MCF 10A (cell line): ENCODE data around the gene PCBP2. TPM values are rescaled to one million over a fixed set of nuclear protein-coding genes. Genes with fewer than 3 reads are reported as not detected.
A peak's percentile ranks its signal among the peaks of the same experiment; 100 is the strongest.

Source experiments
- BruUV-seq: library from RNA; stranded (reverse); fragments of 400-500 nt; replicated peaks from 2 replicates; lab custom pipeline; 2021; lab: Mats Ljungman, UMichigan
- CTCF ChIA-PET: fragments of 300-600 bp; sonication (Branson Sonifier 250); formaldehyde crosslinking; extraction: SDS; loops from one replicate; lab custom pipeline; 2021; ENCODE audit warnings: antibody characterized with exemption, inconsistent platforms; lab: Yijun Ruan, JAX
- POLR2A ChIA-PET: fragments of 300-600, 350-650 bp; sonication (Branson Sonifier 250); formaldehyde crosslinking; extraction: SDS; loops from one replicate; lab custom pipeline; 2020; ENCODE audit warnings: antibody characterized with exemption, inconsistent platforms; lab: Yijun Ruan, JAX
- DNase-seq: peaks from one replicate; pipeline ENCODE4 v3.0.0-alpha.2; 2018; ENCODE audit not compliant: unreplicated experiment
- H3K27ac Mint-ChIP-seq: one replicate; pipeline ENCODE4 v1.8.0; 2022; ENCODE audit warnings: mild to moderate bottlenecking, low read depth, mixed read lengths; ENCODE audit not compliant: unreplicated experiment
- H3K27me3 Mint-ChIP-seq: one replicate; pipeline ENCODE4 v1.8.0; 2022; ENCODE audit warnings: mixed read lengths; ENCODE audit not compliant: insufficient read depth, unreplicated experiment
- H3K36me3 Mint-ChIP-seq: one replicate; pipeline ENCODE4 v1.8.0; 2022; ENCODE audit warnings: mild to moderate bottlenecking, moderate library complexity, mixed read lengths; ENCODE audit not compliant: insufficient read depth, unreplicated experiment
- H3K4me1 Mint-ChIP-seq: one replicate; pipeline ENCODE4 v1.8.0; 2022; ENCODE audit warnings: mixed read lengths; ENCODE audit not compliant: insufficient read depth, unreplicated experiment
- H3K4me3 Mint-ChIP-seq: one replicate; pipeline ENCODE4 v1.8.0; 2022; ENCODE audit warnings: mild to moderate bottlenecking, moderate library complexity, mixed read lengths; ENCODE audit not compliant: unreplicated experiment
- H3K9me3 Mint-ChIP-seq: one replicate; pipeline ENCODE4 v1.8.0; 2022; ENCODE audit warnings: mixed read lengths; ENCODE audit not compliant: unreplicated experiment
- intact Hi-C: fragments of 100-400 bp; cut with micrococcal nuclease; formaldehyde crosslinking; loops from 2 replicates; pipeline ENCODE4 v1.14.1; 2022
- total RNA-seq: library from RNA; stranded (reverse); gene quantifications from 2 replicates; pipeline ENCODE4 v1.2.3, GENCODE V29; 2022
- TF ChIP-seq, protein P1 (sequence below): fragments of 200-600 bp; IDR thresholded peaks from one replicate; pipeline ENCODE4 v1.8.0; 2022; ENCODE audit warnings: antibody characterized with exemption, mild to moderate bottlenecking; ENCODE audit not compliant: unreplicated experiment

Gene PCBP2
- total RNA-seq, 1 experiment from 2014 or later = 1,037 TPM

DNA sequence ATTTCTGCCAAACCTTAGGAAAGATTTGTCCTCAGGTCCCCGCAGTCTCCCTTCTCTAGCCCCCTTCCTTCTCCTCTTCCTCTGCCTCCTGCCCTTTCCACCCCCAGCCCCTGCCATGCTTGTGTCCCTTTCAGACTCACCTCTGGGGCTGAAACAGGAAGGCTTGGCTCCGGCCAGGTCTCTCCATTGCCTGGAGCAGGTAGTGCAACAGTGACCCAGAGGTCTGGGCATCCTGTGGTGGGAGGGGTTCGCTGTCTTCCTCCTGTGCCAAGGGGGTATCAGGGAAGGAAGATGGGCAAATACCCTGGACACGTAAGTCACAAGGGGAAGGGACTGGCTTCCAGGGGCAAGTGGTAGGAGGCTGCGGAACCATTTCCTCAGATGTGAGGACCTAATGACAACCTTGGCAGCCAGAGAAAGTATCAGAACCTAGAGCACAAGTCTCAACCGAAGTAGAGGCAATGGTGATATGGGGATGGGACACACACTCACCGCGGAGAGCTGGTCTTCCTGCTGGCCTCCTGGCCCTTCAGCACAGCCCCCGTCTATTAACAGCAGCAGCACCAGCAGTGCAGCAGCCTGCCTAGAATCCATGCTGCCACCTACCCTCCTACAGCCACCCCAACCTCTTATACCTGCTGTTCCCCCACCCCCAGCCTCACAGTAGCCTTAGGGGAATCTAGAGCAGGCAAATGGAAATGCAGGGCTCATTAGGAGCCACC is 55.1 kb downstream of the PCBP2 start, which contains the start of gene NPFF:
TSS of gene NPFF (minus strand) at position 604 of the 722 bp plus-strand sequence. CDS start at position 594, 10 bp downstream.
- TF ChIP-seq, protein P1, sequence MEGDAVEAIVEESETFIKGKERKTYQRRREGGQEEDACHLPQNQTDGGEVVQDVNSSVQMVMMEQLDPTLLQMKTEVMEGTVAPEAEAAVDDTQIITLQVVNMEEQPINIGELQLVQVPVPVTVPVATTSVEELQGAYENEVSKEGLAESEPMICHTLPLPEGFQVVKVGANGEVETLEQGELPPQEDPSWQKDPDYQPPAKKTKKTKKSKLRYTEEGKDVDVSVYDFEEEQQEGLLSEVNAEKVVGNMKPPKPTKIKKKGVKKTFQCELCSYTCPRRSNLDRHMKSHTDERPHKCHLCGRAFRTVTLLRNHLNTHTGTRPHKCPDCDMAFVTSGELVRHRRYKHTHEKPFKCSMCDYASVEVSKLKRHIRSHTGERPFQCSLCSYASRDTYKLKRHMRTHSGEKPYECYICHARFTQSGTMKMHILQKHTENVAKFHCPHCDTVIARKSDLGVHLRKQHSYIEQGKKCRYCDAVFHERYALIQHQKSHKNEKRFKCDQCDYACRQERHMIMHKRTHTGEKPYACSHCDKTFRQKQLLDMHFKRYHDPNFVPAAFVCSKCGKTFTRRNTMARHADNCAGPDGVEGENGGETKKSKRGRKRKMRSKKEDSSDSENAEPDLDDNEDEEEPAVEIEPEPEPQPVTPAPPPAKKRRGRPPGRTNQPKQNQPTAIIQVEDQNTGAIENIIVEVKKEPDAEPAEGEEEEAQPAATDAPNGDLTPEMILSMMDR = no peak
- no peak within 1 kb of the TSS for H3K4me3 Mint-ChIP-seq
- intact Hi-C loops = no loop called here
- no TSS peak for BruUV-seq
- DNase-seq = no peak
- H3K4me1 Mint-ChIP-seq = peaks cover 9% of the 10 kb centered on the region
- no peaks in the 10 kb centered on the region for H3K27me3 Mint-ChIP-seq
- POLR2A ChIA-PET = interaction anchor here (0.5 kb wide), 1 partner anchor 64 kb away, joined by 3 read pairs; no protein-coding TSS in a partner anchor
- CTCF ChIA-PET = interaction anchor here (0.5 to 3.1 kb wide), 8 partner anchors 8 to 460 kb away, joined by 3 to 23 read pairs (median 7); partner anchors contain the start of gene SP7
- H3K9me3 Mint-ChIP-seq = no peaks in the 10 kb centered on the region
- peaks cover 65% of the 10 kb centered on the region for H3K36me3 Mint-ChIP-seq
- no peak within 1 kb of the TSS for H3K27ac Mint-ChIP-seq

DNA sequence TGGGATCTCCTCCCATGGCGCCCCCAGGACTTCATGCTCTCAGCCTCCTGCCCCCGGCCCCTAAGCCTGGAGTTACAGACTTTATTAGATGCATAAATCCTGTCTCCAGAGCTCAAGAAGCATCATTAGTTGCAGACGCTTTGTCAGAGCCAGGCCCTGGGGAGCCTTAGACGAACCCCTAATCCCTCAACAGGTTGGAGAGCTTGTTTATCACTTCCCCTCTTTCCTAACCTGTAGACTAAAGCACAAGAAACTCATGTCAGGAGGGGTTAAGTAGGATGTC is 55.6 kb downstream of the PCBP2 start:
- ChIA-PET POLR2A (interaction anchor here (1.4 kb wide), 1 partner anchor 80 kb away, joined by 5 read pairs; no protein-coding TSS in a partner anchor), CTCF (interaction anchor here (0.5 to 4.3 kb wide), 13 partner anchors 8 to 460 kb away, joined by 3 to 93 read pairs (median 6); partner anchors contain the start of genes AAAS and SP7)
- H3K4me1 Mint-ChIP-seq = peaks cover 5% of the 10 kb centered on the region
- no peak overlapping the region for H3K27ac Mint-ChIP-seq
- no peaks in the 10 kb centered on the region for H3K27me3 Mint-ChIP-seq
- intact Hi-C loops = no loop called here
- no peak overlapping the region for H3K4me3 Mint-ChIP-seq
- DNase-seq = no peak
- BruUV-seq = no TSS peak
- H3K9me3 Mint-ChIP-seq = no peaks in the 10 kb centered on the region
- TF ChIP-seq, protein P1 = no peak
- peaks cover 70% of the 10 kb centered on the region for H3K36me3 Mint-ChIP-seq

- H3K9me3 Mint-ChIP-seq = no peaks in the 10 kb centered on the region
- H3K27ac Mint-ChIP-seq = no peak overlapping the region
- no TSS peak for BruUV-seq
- no peaks in the 10 kb centered on the region for H3K27me3 Mint-ChIP-seq
- peaks cover 5% of the 10 kb centered on the region for H3K4me1 Mint-ChIP-seq
- DNase-seq = peak; percentile 85
- TF ChIP-seq, protein P1 = peak; percentile 88
- ChIA-PET CTCF (interaction anchor here (0.6 to 4.3 kb wide), 34 partner anchors 8 to 843 kb away, joined by 3 to 93 read pairs (median 4); partner anchors contain the start of genes AAAS, PRR13 and TARBP2), POLR2A (interaction anchor here (0.6 to 5.3 kb wide), 17 partner anchors 8 to 307 kb away, joined by 3 to 33 read pairs (median 5); partner anchors contain the start of genes AAAS, ATP5MC2, MAP3K12 and PRR13)
- intact Hi-C loops = loop anchor here (1.0 kb wide), 2 partner anchors 156 to 184 kb away; no protein-coding TSS in a partner anchor
- peaks cover 81% of the 10 kb centered on the region for H3K36me3 Mint-ChIP-seq
- H3K4me3 Mint-ChIP-seq = no peak overlapping the region
Measured at GRCh38 chr12:53508534-53509170, 56.8 kb downstream of the PCBP2 start.
